Mucosa of rectum (tissue), 2 donors: ENCODE data around the gene GCSAM.
"Not testable (repeated sequence)": the region's sequence is repeated elsewhere in the genome, so short reads cannot be mapped to it uniquely, and the experiment has no call there.

Experiments
- H3K27ac ChIP-seq, 2 donors: one replicate each; pipeline ENCODE4 v1.7.0; 2013; ENCODE audit warnings: inconsistent platforms in 2 of 2, low read depth in 2 of 2, low read length in 2 of 2
- H3K27me3 ChIP-seq, 2 donors: one replicate each; pipeline ENCODE4 v1.7.0; 2013; ENCODE audit warnings: low read length in 2 of 2; ENCODE audit not compliant: control insufficient read depth in 2 of 2, insufficient read depth in 2 of 2
- H3K36me3 ChIP-seq, 2 donors: one replicate each; pipeline ENCODE4 v1.7.0; 2013; ENCODE audit warnings: low read length in 2 of 2; ENCODE audit not compliant: control insufficient read depth in 2 of 2, insufficient read depth in 2 of 2
- H3K4me1 ChIP-seq, 2 donors: one replicate each; pipeline ENCODE4 v1.7.0; 2013; ENCODE audit warnings: low read length in 2 of 2, mild to moderate bottlenecking in 1 of 2; ENCODE audit not compliant: control insufficient read depth in 2 of 2, insufficient read depth in 2 of 2
- H3K4me3 ChIP-seq, 2 donors: one replicate each; pipeline ENCODE4 v1.7.0; 2013; ENCODE audit warnings: low read length in 2 of 2
- H3K9ac ChIP-seq, 2 donors: one replicate each; pipeline ENCODE4 v1.7.0; 2013; ENCODE audit warnings: low read length in 2 of 2, low read depth in 1 of 2, mild to moderate bottlenecking in 1 of 2
- H3K9me3 ChIP-seq, 2 donors: one replicate each; pipeline ENCODE4 v1.7.0; 2013; ENCODE audit warnings: low read length in 2 of 2; ENCODE audit not compliant: control insufficient read depth in 2 of 2
- donor health status: healthy.
- donor health status: Normal muscosa, but diverticular disease.

The GCSAM gene

GRCh38 chr3:112078125-112079083, 54.6 kb downstream of the GCSAM start:
- Histone ChIP-seq H3K27me3 (no peaks in the 10 kb centered on the region), H3K27ac (no peak overlapping the region), H3K9ac (no peak overlapping the region), H3K4me1 (peaks cover 8 to 20% of the 10 kb centered on the region in 2 donors), H3K9me3 (no peaks in the 10 kb centered on the region), H3K36me3 (no peaks in the 10 kb centered on the region), H3K4me3 (no peak overlapping the region)

GRCh38 chr3:112074616-112075497, 58.2 kb downstream of the GCSAM start:
- peak overlapping the region; percentile 45 to 68 for H3K4me3 ChIP-seq
- peak overlapping the region; percentile 81 to 88 for H3K27ac ChIP-seq
- H3K36me3 ChIP-seq: no peaks in the 10 kb centered on the region
- H3K9me3 ChIP-seq: no peaks in the 10 kb centered on the region
- H3K9ac ChIP-seq: peak overlapping the region; percentile 56 to 64
- no peaks in the 10 kb centered on the region for H3K27me3 ChIP-seq
- peaks cover 8 to 20% of the 10 kb centered on the region in 2 donors for H3K4me1 ChIP-seq

- Histone ChIP-seq H3K27me3 (no peaks in the 10 kb centered on the region), H3K4me3 (no peak overlapping the region), H3K9me3 (no peaks in the 10 kb centered on the region), H3K27ac (no peak overlapping the region), H3K4me1 (peaks cover 8 to 20% of the 10 kb centered on the region in 2 donors), H3K9ac (no peak overlapping the region), H3K36me3 (no peaks in the 10 kb centered on the region)
Measured at GRCh38 chr3:112074006-112074405, 59.0 kb downstream of the GCSAM start.

GRCh38 chr3:112072387-112073060, 60.5 kb downstream of the GCSAM start:
- H3K9ac ChIP-seq: peak overlapping the region in 1 of 2 donors; percentile 47
- H3K4me1 ChIP-seq: peaks cover 8 to 20% of the 10 kb centered on the region in 2 donors
- H3K9me3 ChIP-seq, H3K27me3 ChIP-seq, H3K36me3 ChIP-seq: not testable (repeated sequence)
- H3K4me3 ChIP-seq: peak overlapping the region in 1 of 2 donors; percentile 54
- H3K27ac ChIP-seq: peak overlapping the region; percentile 70 to 77
